Measurements from ENCODE around the gene FBXL20.

FBXL20 gene

DNA sequence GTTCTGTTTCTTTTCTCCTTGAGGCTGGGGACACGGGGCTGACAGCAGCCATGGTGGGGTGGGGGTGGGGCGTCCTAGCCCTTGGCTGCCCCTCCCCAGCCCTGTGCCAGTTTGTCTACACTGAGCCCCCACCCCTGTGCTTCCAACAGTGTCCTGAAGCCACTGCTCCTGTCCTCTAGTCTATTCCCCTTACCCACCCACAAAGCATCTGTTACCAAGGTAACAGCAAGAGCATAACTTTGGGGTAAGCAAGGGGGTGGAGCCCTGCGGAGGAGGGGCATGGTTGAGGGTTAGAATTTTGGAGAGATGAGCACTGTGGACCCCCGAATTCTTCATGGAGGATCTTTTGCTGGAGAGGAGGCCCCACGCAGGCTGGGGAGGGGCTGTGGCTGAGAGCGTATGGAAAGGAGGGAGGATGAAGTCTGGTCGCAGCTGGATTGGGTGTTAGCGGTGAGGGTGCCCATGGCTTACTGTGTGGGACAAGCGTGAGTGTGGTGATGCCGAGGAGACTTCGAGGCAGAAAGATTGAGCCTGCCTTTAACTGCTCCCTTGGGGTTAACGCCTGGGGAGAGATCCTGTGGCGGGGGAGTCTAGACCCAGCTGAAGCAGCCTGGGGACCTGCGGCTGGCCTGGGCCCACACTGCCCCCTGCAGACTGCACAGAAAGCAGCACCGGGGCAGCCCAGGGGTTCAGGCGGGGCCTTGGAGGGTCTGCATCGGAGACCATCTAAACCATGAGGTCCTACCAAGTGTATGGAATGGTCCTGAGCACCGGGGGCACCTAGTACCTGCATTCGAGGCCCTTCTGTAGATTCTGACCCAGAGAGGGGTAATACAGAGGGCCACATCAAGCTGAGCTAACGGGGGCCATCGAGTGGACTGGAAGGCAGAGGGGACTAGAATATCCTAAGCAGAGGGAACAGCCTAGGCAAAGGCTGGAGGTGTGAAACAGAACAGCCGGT, 169.6 kb downstream of the FBXL20 start (continued):
- TF ChIP-seq, protein P1, sequence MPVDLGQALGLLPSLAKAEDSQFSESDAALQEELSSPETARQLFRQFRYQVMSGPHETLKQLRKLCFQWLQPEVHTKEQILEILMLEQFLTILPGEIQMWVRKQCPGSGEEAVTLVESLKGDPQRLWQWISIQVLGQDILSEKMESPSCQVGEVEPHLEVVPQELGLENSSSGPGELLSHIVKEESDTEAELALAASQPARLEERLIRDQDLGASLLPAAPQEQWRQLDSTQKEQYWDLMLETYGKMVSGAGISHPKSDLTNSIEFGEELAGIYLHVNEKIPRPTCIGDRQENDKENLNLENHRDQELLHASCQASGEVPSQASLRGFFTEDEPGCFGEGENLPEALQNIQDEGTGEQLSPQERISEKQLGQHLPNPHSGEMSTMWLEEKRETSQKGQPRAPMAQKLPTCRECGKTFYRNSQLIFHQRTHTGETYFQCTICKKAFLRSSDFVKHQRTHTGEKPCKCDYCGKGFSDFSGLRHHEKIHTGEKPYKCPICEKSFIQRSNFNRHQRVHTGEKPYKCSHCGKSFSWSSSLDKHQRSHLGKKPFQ (tag by site-specific recombination; IDR thresholded peaks at IDR 0.05) = no peak
- TF ChIP-seq ZFP69B (tag by site-specific recombination; IDR thresholded peaks at IDR 0.05) (peak; percentile 77; the same call in 1 of the 2 replicates), ZNF433 (tag by site-specific recombination; IDR thresholded peaks at IDR 0.05; ENCODE audit: low read depth) (no peak), ZNF266 (tag by site-specific recombination; IDR thresholded peaks at IDR 0.05; ENCODE audit: low read depth) (no peak), ZNF366 (tag by site-specific recombination; conservative IDR thresholded peaks at IDR 0.05) (peak; percentile 50), FEZF1 (tag by site-specific recombination; IDR thresholded peaks at IDR 0.05) (no peak), ZNF221 (tag by site-specific recombination; IDR thresholded peaks at IDR 0.05; ENCODE audit: borderline replicate concordance) (no peak), ZNF701 (tag by site-specific recombination; IDR thresholded peaks at IDR 0.05) (no peak), ZNF354C (tag by site-specific recombination; IDR thresholded peaks at IDR 0.05; ENCODE audit: borderline replicate concordance, low read depth) (no peak), ZNF76 (tag by site-specific recombination; IDR thresholded peaks at IDR 0.05; ENCODE audit: borderline replicate concordance, low read depth) (no peak), ZNF202 (tag by site-specific recombination; IDR thresholded peaks at IDR 0.05; ENCODE audit: borderline replicate concordance) (no peak), ZNF26 (tag by site-specific recombination; IDR thresholded peaks at IDR 0.05) (no peak), ZNF146 (tag by site-specific recombination; IDR thresholded peaks at IDR 0.05) (no peak), MZF1 (tag by site-specific recombination; IDR thresholded peaks at IDR 0.05; ENCODE audit: borderline replicate concordance) (no peak), KLF17 (tag by site-specific recombination; IDR thresholded peaks at IDR 0.05) (peak; percentile 86), SCRT2 (tag by site-specific recombination; IDR thresholded peaks at IDR 0.05) (no peak), ZNF677 (tag by site-specific recombination; IDR thresholded peaks at IDR 0.05) (no peak), ZNF664 (tag by site-specific recombination; IDR thresholded peaks at IDR 0.05) (no peak), CTCF (tag by site-specific recombination; IDR thresholded peaks at IDR 0.05) (peak; percentile 78), ZNF792 (tag by site-specific recombination; IDR thresholded peaks at IDR 0.05) (no peak), ZFP3 (tag by site-specific recombination; IDR thresholded peaks at IDR 0.05; ENCODE audit: low read depth) (no peak), PRDM1 (tag by site-specific recombination; IDR thresholded peaks at IDR 0.05) (no peak), ZNF791 (tag by site-specific recombination; IDR thresholded peaks at IDR 0.05) (no peak), OSR2 (tag by site-specific recombination; IDR thresholded peaks at IDR 0.05) (0 out of 2 replicates have a peak, but pooled peaks have one; percentile 13), ZNF837 (tag by site-specific recombination; IDR thresholded peaks at IDR 0.05) (no peak), ZNF239 (tag by site-specific recombination; IDR thresholded peaks at IDR 0.05) (no peak), HOXC10 (CRISPR knock-in tag; IDR thresholded peaks at IDR 0.05) (no peak), ZNF555 (tag by site-specific recombination; conservative IDR thresholded peaks at IDR 0.05) (no peak), ZFP37 (tag by site-specific recombination; IDR thresholded peaks at IDR 0.05) (no peak), BCL11B (tag by site-specific recombination; IDR thresholded peaks at IDR 0.05; ENCODE audit: low read depth) (no peak)
- TF ChIP-seq, protein P2, sequence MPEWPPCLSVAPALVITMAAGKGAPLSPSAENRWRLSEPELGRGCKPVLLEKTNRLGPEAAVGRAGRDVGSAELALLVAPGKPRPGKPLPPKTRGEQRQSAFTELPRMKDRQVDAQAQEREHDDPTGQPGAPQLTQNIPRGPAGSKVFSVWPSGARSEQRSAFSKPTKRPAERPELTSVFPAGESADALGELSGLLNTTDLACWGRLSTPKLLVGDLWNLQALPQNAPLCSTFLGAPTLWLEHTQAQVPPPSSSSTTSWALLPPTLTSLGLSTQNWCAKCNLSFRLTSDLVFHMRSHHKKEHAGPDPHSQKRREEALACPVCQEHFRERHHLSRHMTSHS (tag by site-specific recombination; IDR thresholded peaks at IDR 0.05) = no peak
- TF ChIP-seq, protein P3, sequence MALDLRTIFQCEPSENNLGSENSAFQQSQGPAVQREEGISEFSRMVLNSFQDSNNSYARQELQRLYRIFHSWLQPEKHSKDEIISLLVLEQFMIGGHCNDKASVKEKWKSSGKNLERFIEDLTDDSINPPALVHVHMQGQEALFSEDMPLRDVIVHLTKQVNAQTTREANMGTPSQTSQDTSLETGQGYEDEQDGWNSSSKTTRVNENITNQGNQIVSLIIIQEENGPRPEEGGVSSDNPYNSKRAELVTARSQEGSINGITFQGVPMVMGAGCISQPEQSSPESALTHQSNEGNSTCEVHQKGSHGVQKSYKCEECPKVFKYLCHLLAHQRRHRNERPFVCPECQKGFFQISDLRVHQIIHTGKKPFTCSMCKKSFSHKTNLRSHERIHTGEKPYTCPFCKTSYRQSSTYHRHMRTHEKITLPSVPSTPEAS (tag by site-specific recombination; IDR thresholded peaks at IDR 0.05) = no peak

Measured in HEK293 (cell line).